Esophagus squamous epithelium (tissue), 5 donors: ENCODE data around the gene NUFIP2. TPM values are rescaled to one million over a fixed set of nuclear protein-coding genes. Genes with fewer than 3 reads are reported as not detected.

Experiments used
- DNase-seq: peaks from one replicate; lab custom pipeline; 2025; lab: John Stamatoyannopoulos, UW
- H3K27ac ChIP-seq, 4 donors: fragments of 200-600 bp; sonication (generic); one replicate each; pipeline ENCODE4 v1.5.1; 2016 to 2019; ENCODE audit warnings: mild to moderate bottlenecking in 1 of 4
- H3K27me3 ChIP-seq, 4 donors: fragments of 200-600 bp; sonication (generic); 1 replicate in 3 of 4; 2 replicates in 1 of 4; pipeline versions ENCODE4 v1.5.1 to v1.6.0; 2017 to 2021; ENCODE audit warnings: antibody characterized with exemption in 1 of 4
- H3K36me3 ChIP-seq, 3 donors: fragments of 200-600 bp; sonication (generic); one replicate each; pipeline ENCODE4 v1.5.1; 2016 to 2019
- H3K4me1 ChIP-seq, 3 donors: fragments of 200-600 bp; sonication (generic); one replicate each; pipeline ENCODE4 v1.5.1; 2017 to 2019
- H3K4me3 ChIP-seq, 4 donors: fragments of 200-600 bp; sonication (generic); 1 replicate in 3 of 4; 2 replicates in 1 of 4; pipeline ENCODE4 v1.5.1; 2016 to 2019; ENCODE audit warnings: mild to moderate bottlenecking in 2 of 4, moderate library complexity in 1 of 4
- H3K9me3 ChIP-seq, 3 donors: fragments of 200-600 bp; sonication (generic); one replicate each; pipeline ENCODE4 v1.5.1; 2016 to 2019
- POLR2A ChIP-seq, 4 donors: fragments of 450-650 bp; IDR thresholded peaks; one replicate each; pipeline ENCODE4 v1.6.1; 2017; ENCODE audit warnings: antibody characterized with exemption in 4 of 4, mild to moderate bottlenecking in 4 of 4, moderate library complexity in 3 of 4
- WGBS, 2 donors: methylation state at CpG; one replicate each; pipeline ENCODE4 v1.1.5; 2018; 5-methylcytosine and 5-hydroxymethylcytosine counted together
- intact Hi-C: fragments of 100-400 bp; cut with DNase I; formaldehyde crosslinking; loops from one replicate; pipeline ENCODE4 v1.15.0; 2022
- total RNA-seq, 4 donors: library from RNA; depleted of rRNA; stranded (reverse); fragments of >200 nt; gene quantifications; one replicate each; pipeline ENCODE4 v1.1.0, GENCODE V29; 2016
- TF ChIP-seq, protein P1 (sequence below), 6 experiments: fragments of 450-650 bp in 4 of 6; fragments of 200-600 bp in 2 of 6; sonication (generic) in 2 of 6; IDR thresholded peaks; one replicate each; pipeline ENCODE4 v1.5.1; 2016 to 2019; ENCODE audit warnings: antibody characterized with exemption in 6 of 6, mild to moderate bottlenecking in 4 of 6, moderate library complexity in 4 of 6
- donor health status: DM: yes; HTN: yes; CAD: no.

NUFIP2 gene
- total RNA-seq, 4 donors from 2014 or later: 20.5 to 33.0 (median 28.4) TPM

- H3K36me3 ChIP-seq: no peaks in the 10 kb centered on the region
- H3K4me1 ChIP-seq: peaks cover 0 to 4% (median 0%) of the 10 kb centered on the region in 3 donors
- no peak within 1 kb of the TSS for H3K4me3 ChIP-seq
- no peaks in the 10 kb centered on the region for H3K9me3 ChIP-seq
- WGBS, 2 donors: 53 to 85% methylated on average over 1 of the region's 1 CpG
- no peak within 1 kb of the TSS for H3K27ac ChIP-seq
- DNase-seq: no peak
- intact Hi-C loops: no loop called here
- no peaks in the 10 kb centered on the region for H3K27me3 ChIP-seq
- TF ChIP-seq, protein P1, sequence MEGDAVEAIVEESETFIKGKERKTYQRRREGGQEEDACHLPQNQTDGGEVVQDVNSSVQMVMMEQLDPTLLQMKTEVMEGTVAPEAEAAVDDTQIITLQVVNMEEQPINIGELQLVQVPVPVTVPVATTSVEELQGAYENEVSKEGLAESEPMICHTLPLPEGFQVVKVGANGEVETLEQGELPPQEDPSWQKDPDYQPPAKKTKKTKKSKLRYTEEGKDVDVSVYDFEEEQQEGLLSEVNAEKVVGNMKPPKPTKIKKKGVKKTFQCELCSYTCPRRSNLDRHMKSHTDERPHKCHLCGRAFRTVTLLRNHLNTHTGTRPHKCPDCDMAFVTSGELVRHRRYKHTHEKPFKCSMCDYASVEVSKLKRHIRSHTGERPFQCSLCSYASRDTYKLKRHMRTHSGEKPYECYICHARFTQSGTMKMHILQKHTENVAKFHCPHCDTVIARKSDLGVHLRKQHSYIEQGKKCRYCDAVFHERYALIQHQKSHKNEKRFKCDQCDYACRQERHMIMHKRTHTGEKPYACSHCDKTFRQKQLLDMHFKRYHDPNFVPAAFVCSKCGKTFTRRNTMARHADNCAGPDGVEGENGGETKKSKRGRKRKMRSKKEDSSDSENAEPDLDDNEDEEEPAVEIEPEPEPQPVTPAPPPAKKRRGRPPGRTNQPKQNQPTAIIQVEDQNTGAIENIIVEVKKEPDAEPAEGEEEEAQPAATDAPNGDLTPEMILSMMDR (IDR thresholded peaks at IDR 0.05): no peak
- no peak for TF ChIP-seq POLR2A (IDR thresholded peaks at IDR 0.05)
Observed at GRCh38 chr17:29246628-29247027, 47.3 kb downstream of the NUFIP2 start, which contains the start of gene CRYBA1. TSS of gene CRYBA1 (plus strand) at chr17:29246859. CDS start at chr17:29246864, 5 bp downstream.

DNA sequence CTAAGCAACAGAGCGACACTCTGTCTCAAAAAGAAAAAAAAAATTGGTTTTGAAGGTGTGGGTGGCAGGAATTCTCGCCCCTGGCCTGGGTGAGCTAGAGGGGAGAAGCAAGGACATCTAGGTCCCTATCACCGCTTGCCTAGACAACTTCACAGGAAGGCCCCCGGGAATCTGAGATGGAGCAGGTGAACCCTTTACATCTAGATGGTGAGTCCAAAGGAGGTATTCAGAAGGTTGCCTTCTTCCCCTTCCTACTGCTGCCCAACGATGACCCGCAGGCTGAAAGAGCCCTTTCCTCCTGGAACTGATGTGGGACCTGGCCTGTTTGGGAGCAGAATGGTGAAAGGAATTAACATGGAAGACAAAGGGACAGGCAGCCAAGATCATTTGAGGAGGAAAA is 48.5 kb downstream of the NUFIP2 start:
- H3K9me3 ChIP-seq: no peaks in the 10 kb centered on the region
- 84 to 87% methylated on average over 5 of the region's 6 CpGs for WGBS, 2 donors
- H3K4me3 ChIP-seq: no peak overlapping the region
- H3K27ac ChIP-seq: no peak overlapping the region
- no peak for TF ChIP-seq POLR2A (IDR thresholded peaks at IDR 0.05)
- TF ChIP-seq, protein P1 (IDR thresholded peaks at IDR 0.05): no peak
- H3K27me3 ChIP-seq: no peaks in the 10 kb centered on the region
- H3K36me3 ChIP-seq: no peaks in the 10 kb centered on the region
- no peak for DNase-seq
- intact Hi-C loops: no loop called here
- peaks cover 3 to 12% (median 5%) of the 10 kb centered on the region in 3 donors for H3K4me1 ChIP-seq

DNA sequence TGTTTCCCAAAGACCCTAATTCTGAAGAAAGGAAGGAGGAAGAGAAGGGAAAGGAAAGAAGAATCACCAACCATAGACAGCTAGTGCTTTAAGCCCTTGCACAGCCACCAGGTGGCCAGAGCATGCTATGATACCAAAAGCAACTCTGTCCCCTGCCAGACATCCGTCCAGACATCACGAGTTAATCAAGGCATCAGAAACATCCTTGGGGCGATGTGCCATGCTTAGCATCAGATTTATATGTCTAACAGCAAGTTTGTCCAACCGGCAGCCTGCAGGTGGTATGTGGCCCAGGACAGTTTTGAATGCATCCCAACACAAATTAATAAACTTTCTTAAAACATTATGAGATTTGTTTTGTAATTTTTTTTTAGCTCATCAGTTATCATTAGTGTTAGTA is 50.2 kb downstream of the NUFIP2 start:
- DNase-seq: no peak
- H3K27me3 ChIP-seq: no peaks in the 10 kb centered on the region
- no peaks in the 10 kb centered on the region for H3K36me3 ChIP-seq
- no peaks in the 10 kb centered on the region for H3K9me3 ChIP-seq
- H3K4me3 ChIP-seq: no peak overlapping the region
- 56 to 73% methylated on average over 4 of the region's 4 CpGs for WGBS, 2 donors
- peaks cover 3 to 13% (median 5%) of the 10 kb centered on the region in 3 donors for H3K4me1 ChIP-seq
- TF ChIP-seq, protein P1 (IDR thresholded peaks at IDR 0.05): peak in 2 of 6 experiments; percentile 10 to 28
- no peak for TF ChIP-seq POLR2A (IDR thresholded peaks at IDR 0.05)
- H3K27ac ChIP-seq: no peak overlapping the region
- intact Hi-C loops: no loop called here

- Histone ChIP-seq H3K4me3 (no peak overlapping the region), H3K27ac (no peak overlapping the region), H3K9me3 (no peaks in the 10 kb centered on the region), H3K4me1 (peaks cover 3 to 13% (median 5%) of the 10 kb centered on the region in 3 donors), H3K36me3 (no peaks in the 10 kb centered on the region), H3K27me3 (no peaks in the 10 kb centered on the region)
- TF ChIP-seq, protein P1 (IDR thresholded peaks at IDR 0.05): no peak
- TF ChIP-seq POLR2A (IDR thresholded peaks at IDR 0.05): no peak
- intact Hi-C loops: no loop called here
- no peak for DNase-seq
- 93 to 98% methylated on average over 5 to 6 of the region's 6 CpGs for WGBS, 2 donors
Observed at GRCh38 chr17:29242790-29243189, 51.2 kb downstream of the NUFIP2 start.

DNA sequence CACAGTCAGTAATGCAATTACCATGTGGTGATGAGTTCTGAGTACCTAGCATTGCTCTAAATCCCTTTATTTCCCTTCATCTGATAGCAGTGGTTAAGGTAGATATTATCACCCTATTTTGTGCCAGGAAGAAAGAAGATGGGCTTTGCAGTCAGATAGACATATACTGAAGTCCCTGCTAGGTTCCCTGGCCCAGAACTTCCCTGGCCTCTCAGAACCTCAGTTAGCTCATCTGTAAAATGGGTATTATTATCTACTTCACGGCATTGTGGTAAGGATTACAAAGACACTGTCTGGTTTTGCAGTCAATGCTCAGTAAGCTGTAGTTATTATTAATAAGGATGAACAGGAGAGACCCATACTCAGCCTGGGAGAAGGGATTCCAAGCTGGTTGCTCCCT is 51.9 kb downstream of the NUFIP2 start:
- no peaks in the 10 kb centered on the region for H3K9me3 ChIP-seq
- no peak overlapping the region for H3K27ac ChIP-seq
- intact Hi-C loops: no loop called here
- TF ChIP-seq, protein P1 (IDR thresholded peaks at IDR 0.05): no peak
- WGBS, 2 donors: 88% methylated on average over 1 of the region's 1 CpG
- peaks cover 3 to 13% (median 5%) of the 10 kb centered on the region in 3 donors for H3K4me1 ChIP-seq
- no peaks in the 10 kb centered on the region for H3K27me3 ChIP-seq
- no peak overlapping the region for H3K4me3 ChIP-seq
- DNase-seq: no peak
- H3K36me3 ChIP-seq: no peaks in the 10 kb centered on the region
